ENCODE data around the gene CDH13.
A peak's percentile ranks its signal among the peaks of the same experiment; 100 is the strongest.

Gene CDH13

DNA sequence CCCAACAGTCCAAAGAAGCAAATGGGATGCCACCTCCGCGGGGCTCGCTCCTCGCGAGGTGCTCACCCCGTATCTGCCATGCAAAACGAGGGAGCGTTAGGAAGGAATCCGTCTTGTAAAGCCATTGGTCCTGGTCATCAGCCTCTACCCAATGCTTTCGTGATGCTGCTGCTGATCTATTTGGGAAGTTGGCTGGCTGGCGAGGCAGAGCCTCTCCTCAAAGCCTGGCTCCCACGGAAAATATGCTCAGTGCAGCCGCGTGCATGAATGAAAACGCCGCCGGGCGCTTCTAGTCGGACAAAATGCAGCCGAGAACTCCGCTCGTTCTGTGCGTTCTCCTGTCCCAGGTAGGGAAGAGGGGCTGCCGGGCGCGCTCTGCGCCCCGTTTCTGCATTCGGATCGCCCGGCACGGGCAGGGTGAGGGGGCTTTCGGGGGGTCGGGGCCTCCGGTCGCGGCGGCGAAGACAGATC, at the start of gene CDH13:
Gene CDH13, plus strand, starts transcription at position 179 of the 471 bp plus-strand sequence.
- H3K27ac ChIP-seq, result no peak within 1 kb of the TSS

DNA sequence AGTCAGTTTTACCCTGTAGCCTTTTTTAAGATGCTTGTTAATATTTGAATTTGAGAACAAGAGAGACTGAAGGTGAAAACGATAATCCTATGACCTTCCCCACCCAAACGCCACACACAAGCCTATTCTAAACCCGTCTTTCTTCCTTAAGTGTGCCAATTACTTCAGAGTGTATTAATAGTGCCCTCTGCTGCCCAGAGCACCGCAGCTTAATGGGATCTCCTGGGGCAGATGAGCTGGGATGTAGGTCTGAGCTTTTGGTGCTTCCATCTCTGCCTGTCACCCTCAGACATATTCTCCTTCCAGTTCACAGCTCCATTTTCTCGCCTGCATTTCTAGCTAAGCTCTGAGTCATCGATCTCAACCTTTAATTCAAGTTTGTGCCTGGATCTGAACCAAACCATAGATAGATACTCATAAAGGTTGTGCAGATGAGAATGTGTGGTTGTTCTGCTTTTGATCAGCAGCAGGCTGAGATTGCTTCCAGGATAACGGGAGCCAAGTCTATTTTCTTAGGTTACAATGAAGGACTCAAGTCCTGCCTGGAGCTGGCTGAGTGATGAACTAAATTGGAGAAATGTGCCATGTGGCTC, 46.4 kb upstream of the CDH13 start:
- TF ChIP-seq ZFX (IDR thresholded peaks at IDR 0.05), result no peak
- TF ChIP-seq, protein P1, sequence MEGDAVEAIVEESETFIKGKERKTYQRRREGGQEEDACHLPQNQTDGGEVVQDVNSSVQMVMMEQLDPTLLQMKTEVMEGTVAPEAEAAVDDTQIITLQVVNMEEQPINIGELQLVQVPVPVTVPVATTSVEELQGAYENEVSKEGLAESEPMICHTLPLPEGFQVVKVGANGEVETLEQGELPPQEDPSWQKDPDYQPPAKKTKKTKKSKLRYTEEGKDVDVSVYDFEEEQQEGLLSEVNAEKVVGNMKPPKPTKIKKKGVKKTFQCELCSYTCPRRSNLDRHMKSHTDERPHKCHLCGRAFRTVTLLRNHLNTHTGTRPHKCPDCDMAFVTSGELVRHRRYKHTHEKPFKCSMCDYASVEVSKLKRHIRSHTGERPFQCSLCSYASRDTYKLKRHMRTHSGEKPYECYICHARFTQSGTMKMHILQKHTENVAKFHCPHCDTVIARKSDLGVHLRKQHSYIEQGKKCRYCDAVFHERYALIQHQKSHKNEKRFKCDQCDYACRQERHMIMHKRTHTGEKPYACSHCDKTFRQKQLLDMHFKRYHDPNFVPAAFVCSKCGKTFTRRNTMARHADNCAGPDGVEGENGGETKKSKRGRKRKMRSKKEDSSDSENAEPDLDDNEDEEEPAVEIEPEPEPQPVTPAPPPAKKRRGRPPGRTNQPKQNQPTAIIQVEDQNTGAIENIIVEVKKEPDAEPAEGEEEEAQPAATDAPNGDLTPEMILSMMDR (conservative IDR thresholded peaks at IDR 0.05), result peak; percentile 81

More for the DNA sequence above, at the start of gene CDH13:
- no peak for TF ChIP-seq ZFX (IDR thresholded peaks at IDR 0.05)
- TF ChIP-seq, protein P1 (conservative IDR thresholded peaks at IDR 0.05), result no peak

DNA sequence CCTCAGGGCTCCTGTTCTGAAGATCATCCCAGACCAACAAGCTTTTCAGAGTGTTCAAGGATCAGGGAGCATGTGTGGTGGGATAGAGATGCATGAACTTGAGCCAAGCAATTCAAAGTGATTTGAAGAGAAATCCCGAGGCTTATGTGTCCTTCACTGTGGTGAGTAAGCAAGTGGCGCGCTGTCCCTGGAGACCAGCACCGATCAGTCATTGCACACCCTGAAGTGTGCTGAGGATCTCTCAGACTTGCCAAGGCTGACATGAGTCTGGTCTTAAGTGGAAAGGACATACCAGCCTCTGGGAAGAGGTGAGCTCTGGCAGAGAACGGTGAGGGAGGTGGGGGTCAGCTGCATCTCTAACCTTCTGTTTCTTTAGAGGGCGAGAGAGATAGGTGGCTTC, 43.8 kb upstream of the CDH13 start:
- TF ChIP-seq, protein P1 (conservative IDR thresholded peaks at IDR 0.05), result no peak
- no peak for TF ChIP-seq ZFX (IDR thresholded peaks at IDR 0.05)

More for the DNA sequence above, 46.4 kb upstream of the CDH13 start:
- no peak overlapping the region for H3K27ac ChIP-seq

DNA sequence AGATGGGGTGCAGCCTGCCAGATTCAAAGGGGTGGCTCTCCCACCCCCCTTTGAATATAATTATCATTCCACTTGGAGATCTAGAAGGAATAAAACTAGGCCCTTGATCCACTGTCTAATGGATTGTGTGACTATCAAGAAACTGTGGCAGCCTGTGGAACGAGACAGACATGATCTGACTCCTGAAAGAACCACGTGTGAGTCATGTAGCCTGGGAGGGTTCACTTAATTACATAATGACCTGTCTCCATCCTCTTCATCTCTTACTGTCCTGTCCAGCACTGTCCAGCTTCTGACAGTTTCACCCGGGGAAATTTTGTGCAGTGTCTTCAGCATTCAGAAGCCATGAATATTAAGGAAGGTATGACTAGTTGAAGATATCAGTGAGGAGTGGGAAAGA, 43.3 kb upstream of the CDH13 start:
- H3K27ac ChIP-seq, result no peak overlapping the region
- TF ChIP-seq, protein P1 (conservative IDR thresholded peaks at IDR 0.05), result no peak
- TF ChIP-seq ZFX (IDR thresholded peaks at IDR 0.05), result no peak

More for the DNA sequence above, 43.8 kb upstream of the CDH13 start:
- H3K27ac ChIP-seq, result no peak overlapping the region

DNA sequence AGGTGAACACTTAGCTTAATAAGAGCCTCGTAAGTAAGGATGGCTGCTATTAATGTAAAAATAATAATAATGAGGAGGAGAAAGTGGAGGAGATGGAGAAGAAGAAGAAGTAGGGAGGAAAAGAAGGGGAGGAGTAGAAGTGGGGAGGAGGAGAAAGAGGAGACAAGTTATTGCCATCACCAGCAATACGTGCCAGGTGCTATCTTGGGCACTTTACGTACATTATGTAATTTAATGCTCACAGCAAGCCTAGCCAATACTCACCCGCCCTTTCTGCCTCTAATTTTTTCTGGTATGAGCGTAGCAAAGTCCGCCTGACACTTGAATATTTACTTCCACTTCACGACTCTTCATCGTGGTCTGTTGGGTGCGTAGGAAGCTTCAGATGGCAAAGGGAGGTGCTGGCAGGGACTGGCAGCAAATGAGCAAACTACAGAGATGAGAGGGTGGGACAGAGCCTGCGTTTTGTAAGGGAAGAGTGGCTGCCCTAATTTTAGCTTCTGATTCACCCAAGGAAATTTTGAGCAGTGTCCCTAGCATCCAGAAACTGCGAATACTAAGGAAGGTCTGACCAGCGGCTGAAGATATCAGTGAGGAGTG, 42.1 kb upstream of the CDH13 start:
- no peak overlapping the region for H3K27ac ChIP-seq
- TF ChIP-seq, protein P1 (conservative IDR thresholded peaks at IDR 0.05), result no peak
- no peak for TF ChIP-seq ZFX (IDR thresholded peaks at IDR 0.05)

DNA sequence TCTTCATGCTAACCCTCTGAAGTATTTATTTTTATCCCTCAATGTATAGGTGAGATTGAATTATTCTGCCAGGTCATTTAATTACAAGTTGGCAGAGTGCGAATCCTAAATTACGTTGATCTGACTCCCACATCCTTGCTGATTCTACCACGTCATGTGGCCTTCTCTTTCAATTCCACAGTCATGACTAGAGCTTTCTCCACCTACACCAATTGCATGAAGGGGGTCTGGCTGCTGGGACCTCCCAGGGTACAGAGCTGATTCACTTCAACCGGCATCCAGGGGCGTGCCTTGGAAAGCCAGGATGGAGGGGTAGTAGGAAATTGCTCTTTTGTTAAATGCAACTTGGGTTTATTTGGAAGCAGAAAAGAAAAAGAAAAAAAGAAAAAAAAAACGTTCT, 41.1 kb upstream of the CDH13 start:
- TF ChIP-seq ZFX (IDR thresholded peaks at IDR 0.05), result no peak
- TF ChIP-seq, protein P1 (conservative IDR thresholded peaks at IDR 0.05), result no peak
- H3K27ac ChIP-seq, result no peak overlapping the region

DNA sequence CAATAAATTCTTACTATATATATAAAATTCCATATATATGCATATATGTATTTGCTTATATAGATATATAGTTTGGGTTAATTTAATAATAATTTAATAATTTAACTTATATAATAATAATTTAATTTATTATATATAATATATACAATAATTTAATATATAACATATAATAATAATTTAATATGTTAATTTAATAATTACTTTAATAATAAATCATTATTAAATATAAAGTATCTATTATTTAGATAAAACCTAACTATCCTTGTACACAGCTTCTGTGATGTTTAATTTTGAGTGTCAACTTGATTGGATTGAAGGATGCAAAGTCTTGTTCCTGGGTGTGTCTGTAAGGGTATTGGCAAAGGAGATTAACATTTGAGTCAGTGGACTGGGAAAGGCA, 40.6 kb upstream of the CDH13 start:
- H3K27ac ChIP-seq, result no peak overlapping the region
- TF ChIP-seq, protein P1 (conservative IDR thresholded peaks at IDR 0.05), result no peak
- TF ChIP-seq ZFX (IDR thresholded peaks at IDR 0.05), result no peak
